Astrocyte of the spinal cord (primary cell): Measurements from ENCODE around the gene HSD17B13.

Experiments used
- DNase-seq: peaks from one replicate; pipeline ENCODE4 v3.0.0; 2011; ENCODE audit warnings: low read depth, low spot score
- H3K4me3 ChIP-seq: 2 replicates; pipeline ENCODE4 v1.5.1; 2011; ENCODE audit warnings: low read depth, mild to moderate bottlenecking, low read length, moderate library complexity
- CTCF ChIP-seq: IDR thresholded peaks from 2 replicates; pipeline ENCODE4 v1.5.1; 2012; ENCODE audit warnings: low read depth, mild to moderate bottlenecking, low read length, inconsistent platforms
- in situ Hi-C: cut with HindIII; loops from 2 replicates; pipeline ENCODE4 v1.10.0; 2017; ENCODE audit warnings: low sequenced_read_pairs

Gene HSD17B13

DNA sequence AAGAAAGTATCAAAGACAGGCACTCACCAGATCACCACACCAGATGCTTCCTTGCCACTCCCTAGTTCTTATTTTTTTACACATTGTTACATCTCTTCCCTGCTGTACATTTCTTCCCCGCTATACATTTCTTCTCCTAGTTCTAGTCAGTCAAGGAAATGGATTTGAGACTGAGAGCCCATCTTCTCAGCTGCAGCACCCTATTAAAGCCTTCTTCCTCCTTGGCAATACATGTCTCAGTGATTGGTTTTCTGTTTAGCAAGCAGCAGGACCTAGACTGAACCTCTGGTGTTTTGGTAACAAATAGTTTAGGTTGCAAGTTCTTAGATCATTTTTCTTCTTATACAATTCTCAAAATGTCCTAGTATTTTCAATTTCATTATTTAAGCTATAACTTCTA is 66.9 kb downstream of the HSD17B13 start:
- in situ Hi-C loops: no loop called here
- TF ChIP-seq CTCF: no peak

More for the DNA sequence above, 66.9 kb downstream of the HSD17B13 start:
- no peak for DNase-seq
- no peak overlapping the region for H3K4me3 ChIP-seq
